Measurements from ENCODE around the gene TSC2.
"Not testable (repeated sequence)": the region's sequence is repeated elsewhere in the genome, so short reads cannot be mapped to it uniquely, and the experiment has no call there.

TSC2 gene

GRCh38 chr16:2121853-2122252 is 74.1 kb downstream of the TSC2 start:
- H3K27me3 ChIP-seq (replicated peaks; ENCODE audit: control insufficient read depth, insufficient read depth, low read length), result no peaks in the 10 kb centered on the region
- DNase-seq (ENCODE audit: extremely low read depth, insufficient read length), result no peak
- H3K36me3 ChIP-seq (ENCODE audit: control insufficient read depth, insufficient read depth, low read length), result no peaks in the 10 kb centered on the region
- no peak for TF ChIP-seq CTCF (IDR thresholded peaks at IDR 0.05; ENCODE audit: insufficient read depth, low read length, poor library complexity, severe bottlenecking)
- no peak overlapping the region for H3K4me3 ChIP-seq (replicated peaks; ENCODE audit: low read depth, low read length)

- no peaks in the 10 kb centered on the region for H3K36me3 ChIP-seq (ENCODE audit: control insufficient read depth, insufficient read depth, low read length)
- no peaks in the 10 kb centered on the region for H3K27me3 ChIP-seq (replicated peaks; ENCODE audit: control insufficient read depth, insufficient read depth, low read length)
- DNase-seq (ENCODE audit: extremely low read depth, insufficient read length), result no peak
- no peak for TF ChIP-seq CTCF (IDR thresholded peaks at IDR 0.05; ENCODE audit: insufficient read depth, low read length, poor library complexity, severe bottlenecking)
- H3K4me3 ChIP-seq (replicated peaks; ENCODE audit: low read depth, low read length), result no peak overlapping the region
These were observed 74.6 kb downstream of the TSC2 start for GRCh38 chr16:2122429-2122828.

- not testable (repeated sequence) for DNase-seq (ENCODE audit: extremely low read depth, insufficient read length); H3K27me3 ChIP-seq (replicated peaks; ENCODE audit: control insufficient read depth, insufficient read depth, low read length); H3K36me3 ChIP-seq (ENCODE audit: control insufficient read depth, insufficient read depth, low read length); H3K4me3 ChIP-seq (replicated peaks; ENCODE audit: low read depth, low read length)
These were observed 75.3 kb downstream of the TSC2 start for GRCh38 chr16:2122934-2123683.

GRCh38 chr16:2123706-2124376 is 76.1 kb downstream of the TSC2 start:
- H3K27me3 ChIP-seq (replicated peaks; ENCODE audit: control insufficient read depth, insufficient read depth, low read length); H3K4me3 ChIP-seq (replicated peaks; ENCODE audit: low read depth, low read length); DNase-seq (ENCODE audit: extremely low read depth, insufficient read length); H3K36me3 ChIP-seq (ENCODE audit: control insufficient read depth, insufficient read depth, low read length): not testable (repeated sequence)

- not testable (repeated sequence) for H3K27me3 ChIP-seq (replicated peaks; ENCODE audit: control insufficient read depth, insufficient read depth, low read length); DNase-seq (ENCODE audit: extremely low read depth, insufficient read length); H3K4me3 ChIP-seq (replicated peaks; ENCODE audit: low read depth, low read length); H3K36me3 ChIP-seq (ENCODE audit: control insufficient read depth, insufficient read depth, low read length)
These were observed 76.5 kb downstream of the TSC2 start for GRCh38 chr16:2124377-2124693.

GRCh38 chr16:2124694-2125444 is 77.1 kb downstream of the TSC2 start:
- DNase-seq (ENCODE audit: extremely low read depth, insufficient read length); H3K4me3 ChIP-seq (replicated peaks; ENCODE audit: low read depth, low read length); H3K27me3 ChIP-seq (replicated peaks; ENCODE audit: control insufficient read depth, insufficient read depth, low read length); H3K36me3 ChIP-seq (ENCODE audit: control insufficient read depth, insufficient read depth, low read length): not testable (repeated sequence)

- not testable (repeated sequence) for H3K4me3 ChIP-seq (replicated peaks; ENCODE audit: low read depth, low read length); H3K27me3 ChIP-seq (replicated peaks; ENCODE audit: control insufficient read depth, insufficient read depth, low read length); DNase-seq (ENCODE audit: extremely low read depth, insufficient read length); H3K36me3 ChIP-seq (ENCODE audit: control insufficient read depth, insufficient read depth, low read length)
These were observed 77.8 kb downstream of the TSC2 start for GRCh38 chr16:2125609-2126008.

GRCh38 chr16:2126161-2126743 is 78.5 kb downstream of the TSC2 start:
- H3K36me3 ChIP-seq (ENCODE audit: control insufficient read depth, insufficient read depth, low read length); H3K27me3 ChIP-seq (replicated peaks; ENCODE audit: control insufficient read depth, insufficient read depth, low read length); DNase-seq (ENCODE audit: extremely low read depth, insufficient read length); H3K4me3 ChIP-seq (replicated peaks; ENCODE audit: low read depth, low read length): not testable (repeated sequence)

GRCh38 chr16:2126928-2127556 is 79.3 kb downstream of the TSC2 start:
- DNase-seq (ENCODE audit: extremely low read depth, insufficient read length); H3K4me3 ChIP-seq (replicated peaks; ENCODE audit: low read depth, low read length); H3K27me3 ChIP-seq (replicated peaks; ENCODE audit: control insufficient read depth, insufficient read depth, low read length); H3K36me3 ChIP-seq (ENCODE audit: control insufficient read depth, insufficient read depth, low read length): not testable (repeated sequence)

GRCh38 chr16:2127630-2128280 is 80.0 kb downstream of the TSC2 start:
- not testable (repeated sequence) for H3K4me3 ChIP-seq (replicated peaks; ENCODE audit: low read depth, low read length); DNase-seq (ENCODE audit: extremely low read depth, insufficient read length); H3K27me3 ChIP-seq (replicated peaks; ENCODE audit: control insufficient read depth, insufficient read depth, low read length); H3K36me3 ChIP-seq (ENCODE audit: control insufficient read depth, insufficient read depth, low read length)

GRCh38 chr16:2129251-2129650 is 81.5 kb downstream of the TSC2 start:
- H3K4me3 ChIP-seq (replicated peaks; ENCODE audit: low read depth, low read length); H3K36me3 ChIP-seq (ENCODE audit: control insufficient read depth, insufficient read depth, low read length); DNase-seq (ENCODE audit: extremely low read depth, insufficient read length); H3K27me3 ChIP-seq (replicated peaks; ENCODE audit: control insufficient read depth, insufficient read depth, low read length): not testable (repeated sequence)
